Stimulated activated CD4-positive, alpha-beta T cell treated with anti-CD3 and anti-CD28 coated beads, TNF-alpha, amount 100 ng/mL, for 24 hours (primary cell): ENCODE data around the gene DUSP16.
A peak's percentile ranks its signal among the peaks of the same experiment; 100 is the strongest.

Source experiments
- DNase-seq, 3 experiments: peaks; one replicate each; pipeline ENCODE4 v3.0.0-alpha.2; 2020; ENCODE audit warnings: low read depth in 3 of 3

The DUSP16 gene

GRCh38 chr12:12470751-12471306 lies 91.8 kb downstream of the DUSP16 start:
- no peak for DNase-seq

GRCh38 chr12:12469386-12469785 lies 93.3 kb downstream of the DUSP16 start:
- no peak for DNase-seq

- no peak for DNase-seq
Observed at GRCh38 chr12:12468575-12468974, 94.1 kb downstream of the DUSP16 start.

GRCh38 chr12:12467688-12468261 lies 94.9 kb downstream of the DUSP16 start:
- DNase-seq, result peak in 2 of 3 experiments; percentile 25 to 47

- peak in 1 of 3 experiments; percentile 41 for DNase-seq
Observed at GRCh38 chr12:12467264-12467663, 95.4 kb downstream of the DUSP16 start.

GRCh38 chr12:12466157-12466556 lies 96.5 kb downstream of the DUSP16 start:
- peak in 1 of 3 experiments; percentile 38 for DNase-seq

GRCh38 chr12:12465522-12465921 lies 97.1 kb downstream of the DUSP16 start:
- no peak for DNase-seq

- peak in 1 of 3 experiments; percentile 54 for DNase-seq
Observed at GRCh38 chr12:12461923-12462315, 100.7 kb downstream of the DUSP16 start.

GRCh38 chr12:12460935-12461922 lies 101.4 kb downstream of the DUSP16 start:
- DNase-seq, result peak in 1 of 3 experiments; percentile 48

- no peak for DNase-seq
Observed at GRCh38 chr12:12456637-12457036, 106.0 kb downstream of the DUSP16 start.

GRCh38 chr12:12454315-12454714 lies 108.3 kb downstream of the DUSP16 start:
- DNase-seq, result no peak

GRCh38 chr12:12453635-12454034 lies 109.0 kb downstream of the DUSP16 start:
- DNase-seq, result no peak

- DNase-seq, result no peak
Observed at GRCh38 chr12:12452326-12452902, 110.2 kb downstream of the DUSP16 start.

GRCh38 chr12:12451098-12451497 lies 111.6 kb downstream of the DUSP16 start:
- no peak for DNase-seq

- no peak for DNase-seq
Observed at GRCh38 chr12:12450043-12450471, 112.6 kb downstream of the DUSP16 start.

GRCh38 chr12:12449533-12450025 lies 113.1 kb downstream of the DUSP16 start:
- DNase-seq, result no peak

- no peak for DNase-seq
Observed at GRCh38 chr12:12447837-12448236, 114.8 kb downstream of the DUSP16 start.

GRCh38 chr12:12447236-12447635 lies 115.4 kb downstream of the DUSP16 start:
- DNase-seq, result no peak

- no peak for DNase-seq
Observed at GRCh38 chr12:12446786-12447185, 115.9 kb downstream of the DUSP16 start.

GRCh38 chr12:12445882-12446181 lies 116.8 kb downstream of the DUSP16 start:
- no peak for DNase-seq

GRCh38 chr12:12445165-12445881 lies 117.3 kb downstream of the DUSP16 start:
- DNase-seq, result no peak
